MM.1S (cell line): ENCODE results near the gene CCBE1.

Source experiments
- DNase-seq: peaks from one replicate; pipeline ENCODE4 v3.0.0-alpha.2; 2015
- H2AFZ ChIP-seq: fragments of 300-600 bp; sonication (generic); 2 replicates; pipeline ENCODE4 v1.6.0; 2016; ENCODE audit warnings: antibody characterized with exemption, low read length
- H3F3A ChIP-seq: fragments of 300-600 bp; sonication (generic); 2 replicates; pipeline ENCODE4 v1.6.1; 2016; ENCODE audit warnings: mild to moderate bottlenecking, antibody characterized with exemption, low read length, moderate library complexity, mixed read lengths; ENCODE audit not compliant: insufficient read depth
- H3K27ac ChIP-seq: fragments of 300-600 bp; sonication (generic); 2 replicates; pipeline ENCODE4 v1.5.1; 2016; ENCODE audit warnings: mild to moderate bottlenecking, low read length
- H3K27me3 ChIP-seq: fragments of 300-600 bp; sonication (generic); replicated peaks from 2 replicates; pipeline ENCODE4 v1.6.0; 2016; ENCODE audit warnings: low read length; ENCODE audit not compliant: insufficient read depth
- H3K36me3 ChIP-seq: fragments of 300-600 bp; sonication (generic); replicated peaks from 2 replicates; pipeline ENCODE4 v1.6.1; 2016; ENCODE audit warnings: mild to moderate bottlenecking, low read length, mixed read lengths; ENCODE audit not compliant: insufficient read depth
- H3K4me1 ChIP-seq: fragments of 300-600 bp; sonication (generic); 2 replicates; pipeline ENCODE4 v1.6.1; 2016; ENCODE audit warnings: low read length, mixed read lengths
- H3K4me2 ChIP-seq: fragments of 300-600 bp; sonication (generic); 2 replicates; pipeline ENCODE4 v1.6.0; 2016; ENCODE audit warnings: low read depth, low read length
- H3K4me3 ChIP-seq: fragments of 300-600 bp; sonication (generic); 2 replicates; pipeline ENCODE4 v1.5.1; 2016; ENCODE audit warnings: low read length, mixed read lengths
- H3K79me2 ChIP-seq: fragments of 300-600 bp; sonication (generic); 2 replicates; pipeline ENCODE4 v1.6.1; 2016; ENCODE audit warnings: mixed run types, low read length, mixed read lengths
- H3K9ac ChIP-seq: fragments of 300-600 bp; sonication (generic); 2 replicates; pipeline ENCODE4 v1.6.1; 2016; ENCODE audit warnings: low read length, mixed read lengths
- H3K9me2 ChIP-seq: fragments of 300-600 bp; sonication (generic); replicated peaks from 2 replicates; pipeline ENCODE4 v1.6.1; 2016; ENCODE audit warnings: mild to moderate bottlenecking, low read length, mixed read lengths; ENCODE audit not compliant: insufficient read depth
- H3K9me3 ChIP-seq: fragments of 300-600 bp; sonication (generic); replicated peaks from 2 replicates; pipeline ENCODE4 v1.6.1; 2016; ENCODE audit warnings: mild to moderate bottlenecking, low read length, mixed read lengths; ENCODE audit not compliant: insufficient read depth
- H4K20me1 ChIP-seq: fragments of 300-600 bp; sonication (generic); 2 replicates; pipeline ENCODE4 v1.6.1; 2016; ENCODE audit warnings: mild to moderate bottlenecking, low read length, moderate library complexity, mixed read lengths; ENCODE audit not compliant: insufficient read depth
- EZH2 ChIP-seq: fragments of 300-600 bp; sonication (generic); optimal IDR thresholded peaks from 2 replicates; pipeline ENCODE3; 2017; ENCODE audit warnings: low read depth, mild to moderate bottlenecking, antibody characterized with exemption, low read length, mixed read lengths
- EZH2phosphoT487 ChIP-seq: fragments of 300-600 bp; sonication (generic); IDR thresholded peaks from 2 replicates; pipeline ENCODE4 v1.6.1; 2018; ENCODE audit warnings: antibody characterized with exemption, low read length
- TF ChIP-seq, protein P1 (sequence below): fragments of 300-600 bp; sonication (generic); IDR thresholded peaks from 2 replicates; pipeline ENCODE4 v1.5.1; 2016; ENCODE audit warnings: antibody characterized with exemption, low read length, mixed read lengths

Gene CCBE1

DNA sequence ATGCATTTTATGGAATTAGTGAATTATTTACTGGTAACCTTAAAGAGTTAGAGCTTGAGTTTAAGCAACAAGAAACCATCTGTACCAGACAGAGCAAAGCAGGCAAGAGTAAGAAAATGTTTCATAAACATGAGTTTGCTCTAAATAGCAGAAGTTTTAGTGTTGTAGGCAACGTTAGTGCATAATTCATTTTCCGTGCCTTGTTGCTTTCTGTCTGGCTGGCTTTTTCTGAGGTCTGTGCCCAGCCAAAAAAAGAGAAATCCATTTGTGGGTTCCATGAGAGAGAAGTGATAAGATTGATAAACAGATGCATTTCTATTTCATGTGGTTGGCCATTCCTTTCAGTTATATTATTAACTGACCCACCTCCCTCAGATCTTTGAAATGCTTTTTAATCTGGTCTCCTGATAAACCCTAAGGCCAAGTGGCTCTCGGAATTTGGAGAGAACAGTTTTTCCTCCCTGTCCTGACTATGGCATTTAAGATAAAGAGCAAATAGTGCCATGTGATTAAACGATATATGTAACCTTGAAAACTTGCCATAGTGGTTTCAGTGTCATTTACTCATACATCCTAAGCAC lies 198.6 kb downstream of the CCBE1 start:
- no peak overlapping the region for H3K4me3 ChIP-seq
- no peak overlapping the region for H3K27ac ChIP-seq
- no peak overlapping the region for H3K9ac ChIP-seq
- H3K9me2 ChIP-seq: no peaks in the 10 kb centered on the region
- no peaks in the 10 kb centered on the region for H3F3A ChIP-seq
- no peaks in the 10 kb centered on the region for H3K79me2 ChIP-seq
- no peaks in the 10 kb centered on the region for H3K4me1 ChIP-seq
- H3K27me3 ChIP-seq: no peaks in the 10 kb centered on the region
- TF ChIP-seq EZH2phosphoT487 (no peak), EZH2 (no peak)
- TF ChIP-seq, protein P1, sequence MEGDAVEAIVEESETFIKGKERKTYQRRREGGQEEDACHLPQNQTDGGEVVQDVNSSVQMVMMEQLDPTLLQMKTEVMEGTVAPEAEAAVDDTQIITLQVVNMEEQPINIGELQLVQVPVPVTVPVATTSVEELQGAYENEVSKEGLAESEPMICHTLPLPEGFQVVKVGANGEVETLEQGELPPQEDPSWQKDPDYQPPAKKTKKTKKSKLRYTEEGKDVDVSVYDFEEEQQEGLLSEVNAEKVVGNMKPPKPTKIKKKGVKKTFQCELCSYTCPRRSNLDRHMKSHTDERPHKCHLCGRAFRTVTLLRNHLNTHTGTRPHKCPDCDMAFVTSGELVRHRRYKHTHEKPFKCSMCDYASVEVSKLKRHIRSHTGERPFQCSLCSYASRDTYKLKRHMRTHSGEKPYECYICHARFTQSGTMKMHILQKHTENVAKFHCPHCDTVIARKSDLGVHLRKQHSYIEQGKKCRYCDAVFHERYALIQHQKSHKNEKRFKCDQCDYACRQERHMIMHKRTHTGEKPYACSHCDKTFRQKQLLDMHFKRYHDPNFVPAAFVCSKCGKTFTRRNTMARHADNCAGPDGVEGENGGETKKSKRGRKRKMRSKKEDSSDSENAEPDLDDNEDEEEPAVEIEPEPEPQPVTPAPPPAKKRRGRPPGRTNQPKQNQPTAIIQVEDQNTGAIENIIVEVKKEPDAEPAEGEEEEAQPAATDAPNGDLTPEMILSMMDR: no peak
- H2AFZ ChIP-seq: no peak overlapping the region
- no peaks in the 10 kb centered on the region for H3K9me3 ChIP-seq
- H3K36me3 ChIP-seq: no peaks in the 10 kb centered on the region
- no peak for DNase-seq
- H4K20me1 ChIP-seq: no peaks in the 10 kb centered on the region
- no peak overlapping the region for H3K4me2 ChIP-seq

DNA sequence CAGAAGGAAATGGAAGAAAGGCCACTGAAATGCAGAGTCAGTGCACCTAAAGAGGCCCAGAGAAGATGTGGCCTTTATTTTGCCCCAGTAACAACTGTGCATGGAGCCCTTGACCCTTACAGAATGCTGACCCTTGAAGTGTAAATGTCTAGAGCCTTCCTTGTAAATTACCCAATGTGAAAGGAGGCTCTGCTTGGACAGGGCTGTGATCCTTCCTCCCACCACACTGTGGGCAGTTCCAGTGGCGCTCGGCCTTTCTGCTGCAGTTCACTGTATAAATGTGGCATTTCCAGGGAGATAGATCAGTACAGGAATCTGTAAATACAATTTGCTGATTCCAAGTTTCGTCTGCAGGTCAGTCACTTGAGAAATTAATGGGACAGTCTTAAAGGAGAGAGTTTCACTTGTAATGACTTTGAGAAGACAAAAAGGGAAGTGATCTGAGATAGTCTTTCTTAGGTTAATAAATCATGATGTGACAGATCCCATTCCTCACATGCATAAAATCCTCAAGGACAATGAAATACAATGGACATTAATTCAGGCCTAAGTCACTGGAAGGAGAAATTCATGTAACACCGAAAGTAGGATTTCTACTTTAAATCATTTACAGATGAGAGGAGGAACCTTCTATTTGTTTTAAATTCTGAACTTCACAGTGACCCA lies 204.3 kb downstream of the CCBE1 start:
- H3K9ac ChIP-seq: no peak overlapping the region
- no peaks in the 10 kb centered on the region for H3K36me3 ChIP-seq
- H3K4me3 ChIP-seq: no peak overlapping the region
- no peaks in the 10 kb centered on the region for H3K4me1 ChIP-seq
- H3K9me2 ChIP-seq: no peaks in the 10 kb centered on the region
- no peak overlapping the region for H3K4me2 ChIP-seq
- no peaks in the 10 kb centered on the region for H3F3A ChIP-seq
- no peak overlapping the region for H2AFZ ChIP-seq
- DNase-seq: no peak
- no peaks in the 10 kb centered on the region for H3K27me3 ChIP-seq
- no peaks in the 10 kb centered on the region for H4K20me1 ChIP-seq
- no peak for TF ChIP-seq EZH2
- TF ChIP-seq, protein P1: no peak
- no peak for TF ChIP-seq EZH2phosphoT487
- H3K79me2 ChIP-seq: no peaks in the 10 kb centered on the region
- H3K27ac ChIP-seq: no peak overlapping the region
- no peaks in the 10 kb centered on the region for H3K9me3 ChIP-seq

DNA sequence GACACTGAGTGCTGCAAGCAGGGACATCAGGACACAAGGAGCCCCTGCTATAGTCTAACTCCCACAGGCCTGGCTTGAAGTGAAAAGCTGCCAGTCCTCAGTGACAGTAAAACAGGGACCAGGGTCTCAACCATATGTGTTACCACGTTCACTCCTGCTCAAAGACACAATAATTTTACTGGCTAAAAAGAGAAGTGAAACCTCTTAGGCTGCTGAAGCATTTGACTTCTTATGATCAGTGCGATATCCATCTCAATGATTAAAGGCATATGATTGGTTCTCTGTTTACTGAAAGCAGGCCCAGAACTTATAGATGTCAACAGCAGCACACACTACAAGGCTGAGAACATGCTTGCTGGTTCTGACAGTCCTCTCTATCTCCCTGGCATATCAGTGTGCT lies 208.3 kb downstream of the CCBE1 start:
- Histone ChIP-seq H3K9ac (no peak overlapping the region), H3K79me2 (no peaks in the 10 kb centered on the region), H3K27ac (no peak overlapping the region), H3F3A (no peaks in the 10 kb centered on the region), H3K9me2 (no peaks in the 10 kb centered on the region), H3K4me3 (no peak overlapping the region), H3K4me2 (no peak overlapping the region), H2AFZ (no peak overlapping the region), H3K9me3 (no peaks in the 10 kb centered on the region), H4K20me1 (no peaks in the 10 kb centered on the region), H3K4me1 (no peaks in the 10 kb centered on the region), H3K36me3 (no peaks in the 10 kb centered on the region), H3K27me3 (no peaks in the 10 kb centered on the region)
- TF ChIP-seq EZH2phosphoT487: no peak
- TF ChIP-seq EZH2: no peak
- TF ChIP-seq, protein P1: no peak
- DNase-seq: no peak
